Activated naive CD4-positive, alpha-beta T cell treated with anti-CD3 and anti-CD28 coated beads, Interleukin-2, amount 10 ng/mL, durations not matched to agents 7 days and 5 days (primary cell): Measurements from ENCODE around the gene KCNQ1OT1.

Experiments
- CTCF ChIA-PET: fragments of 350-600 bp; sonication (Branson Sonifier 250); formaldehyde crosslinking; loops from one replicate; lab custom pipeline; 2021; ENCODE audit warnings: antibody characterized with exemption; lab: Charles Lee
- DNase-seq: peaks from one replicate; pipeline ENCODE4 v3.0.0-alpha.2; 2020
- H3K27ac Mint-ChIP-seq: one replicate; pipeline ENCODE4 v1.8.0; 2021; ENCODE audit warnings: mild to moderate bottlenecking, moderate library complexity, mixed read lengths
- H3K27me3 Mint-ChIP-seq: one replicate; pipeline ENCODE4 v1.8.0; 2021; ENCODE audit warnings: mild to moderate bottlenecking, mixed read lengths
- H3K36me3 Mint-ChIP-seq: one replicate; pipeline ENCODE4 v1.8.0; 2021; ENCODE audit warnings: mixed read lengths
- H3K4me1 Mint-ChIP-seq: one replicate; pipeline ENCODE4 v1.8.0; 2021; ENCODE audit warnings: mixed read lengths
- H3K4me3 Mint-ChIP-seq: one replicate; pipeline ENCODE4 v1.8.0; 2021; ENCODE audit warnings: mild to moderate bottlenecking, moderate library complexity, mixed read lengths
- H3K9me3 Mint-ChIP-seq: one replicate; pipeline ENCODE4 v1.8.0; 2021; ENCODE audit warnings: mixed read lengths

The KCNQ1OT1 gene

DNA sequence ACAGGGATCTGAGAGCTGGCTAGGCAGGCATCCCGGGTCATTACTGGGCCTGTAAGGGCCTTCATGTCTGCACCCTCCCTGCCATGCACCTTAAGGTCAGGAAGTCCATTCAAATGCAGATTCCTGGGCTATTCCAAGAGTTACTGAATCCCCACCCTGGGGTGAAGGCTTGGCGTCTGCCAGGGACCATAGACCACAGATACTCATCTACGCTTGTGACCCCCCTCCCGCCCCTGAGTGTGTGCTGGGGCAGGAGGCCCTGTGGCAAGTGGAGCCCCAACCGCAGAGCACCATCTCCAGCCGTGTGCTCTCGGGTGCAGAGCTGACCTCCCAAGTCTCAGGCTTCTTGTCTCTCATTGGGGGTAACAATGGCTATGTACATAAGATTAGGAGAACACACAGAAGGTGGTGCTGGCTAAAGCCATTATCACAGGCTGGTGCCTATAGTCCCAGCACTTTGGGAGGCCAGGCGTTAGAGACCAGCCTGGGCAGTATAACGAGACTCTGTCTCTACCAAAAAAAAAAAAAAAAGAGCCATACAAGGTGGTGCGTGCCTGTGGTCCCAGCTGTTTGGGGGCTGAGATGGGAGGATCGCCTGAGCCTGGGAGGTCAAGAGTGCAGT, 19.1 kb upstream of the KCNQ1OT1 start:
- no peak overlapping the region for H3K27ac Mint-ChIP-seq
- H3K27me3 Mint-ChIP-seq, result peaks cover 3% of the 10 kb centered on the region
- no peak overlapping the region for H3K4me3 Mint-ChIP-seq
- CTCF ChIA-PET, result no interaction called here
- H3K4me1 Mint-ChIP-seq, result no peaks in the 10 kb centered on the region
- H3K36me3 Mint-ChIP-seq, result no peaks in the 10 kb centered on the region
- no peak for DNase-seq
- H3K9me3 Mint-ChIP-seq, result no peaks in the 10 kb centered on the region

DNA sequence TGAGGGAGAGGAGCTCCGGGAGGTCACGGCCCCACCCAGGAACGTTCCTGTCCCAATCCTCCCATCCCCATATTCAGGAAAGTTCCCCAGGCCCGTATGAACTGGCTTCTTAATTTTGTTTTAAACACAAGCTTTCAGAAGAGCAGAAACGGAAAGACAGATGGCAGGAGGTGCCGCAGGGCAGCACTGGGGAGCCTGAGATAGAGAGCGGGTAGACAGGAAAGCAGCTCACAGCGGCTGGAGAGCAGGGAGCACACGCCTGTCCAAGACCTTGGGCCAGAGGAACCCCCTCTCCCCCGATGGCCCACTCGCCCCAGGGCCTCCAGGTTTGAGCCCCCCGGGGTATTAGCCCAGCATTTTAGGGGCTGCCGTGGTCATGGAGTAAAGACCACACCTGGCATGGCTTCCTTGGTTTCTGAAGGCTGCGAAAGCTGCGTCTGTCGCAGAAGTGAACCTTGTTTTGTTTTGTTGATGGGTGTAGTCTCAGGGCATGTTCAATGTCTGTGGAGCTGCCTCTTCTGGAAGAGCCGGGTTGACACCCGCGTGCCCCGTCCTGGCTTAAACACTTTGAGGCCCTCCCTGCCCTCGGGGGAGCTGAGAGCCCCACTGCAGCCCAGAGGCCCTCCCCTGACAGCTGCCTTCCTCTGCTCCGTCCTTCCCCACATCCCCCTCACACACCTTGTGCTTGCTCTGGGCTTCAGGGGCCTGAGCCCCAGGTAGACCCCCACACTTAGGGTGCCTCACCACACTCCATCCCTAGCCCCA, 17.9 kb upstream of the KCNQ1OT1 start:
- no peaks in the 10 kb centered on the region for H3K36me3 Mint-ChIP-seq
- DNase-seq, result no peak
- H3K4me1 Mint-ChIP-seq, result no peaks in the 10 kb centered on the region
- no peaks in the 10 kb centered on the region for H3K9me3 Mint-ChIP-seq
- H3K4me3 Mint-ChIP-seq, result no peak overlapping the region
- H3K27ac Mint-ChIP-seq, result no peak overlapping the region
- peaks cover 3% of the 10 kb centered on the region for H3K27me3 Mint-ChIP-seq
- CTCF ChIA-PET, result no interaction called here

DNA sequence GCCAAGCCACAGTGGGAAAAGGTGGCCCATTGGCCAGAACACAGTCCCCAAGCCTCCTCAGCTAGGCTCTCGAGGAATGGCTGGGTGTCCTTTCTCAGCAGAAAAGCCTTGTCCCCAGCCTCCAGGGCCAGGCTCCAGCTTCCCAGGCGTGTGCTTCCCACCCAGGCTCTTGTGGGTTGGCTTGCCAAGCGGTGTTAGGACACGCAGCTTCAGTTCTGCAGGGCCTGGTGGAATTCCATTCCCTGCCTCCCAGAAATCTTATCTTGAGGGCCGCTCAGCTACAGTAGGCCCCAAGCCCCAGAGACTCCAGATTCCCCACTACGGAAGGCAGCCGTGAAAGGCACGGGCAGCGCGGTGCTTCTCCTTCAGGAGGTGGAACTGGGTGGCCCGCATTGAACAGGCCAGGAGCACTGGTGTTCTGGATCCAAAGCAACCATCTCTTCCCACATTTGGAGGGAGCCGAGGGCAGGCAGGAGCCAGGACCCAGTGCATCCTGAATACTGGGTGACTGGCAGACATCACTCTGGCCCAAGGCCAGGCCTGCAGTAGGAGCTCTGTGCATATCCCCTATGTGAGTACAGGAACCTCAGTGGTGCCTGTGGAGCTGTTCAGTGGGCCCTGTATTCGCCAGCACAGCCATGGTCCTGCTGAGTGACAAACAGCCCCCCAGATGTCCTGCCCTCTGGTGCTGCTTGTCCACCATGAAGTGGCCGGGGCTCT, 16.7 kb upstream of the KCNQ1OT1 start:
- peaks cover 3% of the 10 kb centered on the region for H3K27me3 Mint-ChIP-seq
- no peaks in the 10 kb centered on the region for H3K9me3 Mint-ChIP-seq
- H3K36me3 Mint-ChIP-seq, result no peaks in the 10 kb centered on the region
- CTCF ChIA-PET, result no interaction called here
- no peak for DNase-seq
- no peak overlapping the region for H3K27ac Mint-ChIP-seq
- no peaks in the 10 kb centered on the region for H3K4me1 Mint-ChIP-seq
- no peak overlapping the region for H3K4me3 Mint-ChIP-seq

DNA sequence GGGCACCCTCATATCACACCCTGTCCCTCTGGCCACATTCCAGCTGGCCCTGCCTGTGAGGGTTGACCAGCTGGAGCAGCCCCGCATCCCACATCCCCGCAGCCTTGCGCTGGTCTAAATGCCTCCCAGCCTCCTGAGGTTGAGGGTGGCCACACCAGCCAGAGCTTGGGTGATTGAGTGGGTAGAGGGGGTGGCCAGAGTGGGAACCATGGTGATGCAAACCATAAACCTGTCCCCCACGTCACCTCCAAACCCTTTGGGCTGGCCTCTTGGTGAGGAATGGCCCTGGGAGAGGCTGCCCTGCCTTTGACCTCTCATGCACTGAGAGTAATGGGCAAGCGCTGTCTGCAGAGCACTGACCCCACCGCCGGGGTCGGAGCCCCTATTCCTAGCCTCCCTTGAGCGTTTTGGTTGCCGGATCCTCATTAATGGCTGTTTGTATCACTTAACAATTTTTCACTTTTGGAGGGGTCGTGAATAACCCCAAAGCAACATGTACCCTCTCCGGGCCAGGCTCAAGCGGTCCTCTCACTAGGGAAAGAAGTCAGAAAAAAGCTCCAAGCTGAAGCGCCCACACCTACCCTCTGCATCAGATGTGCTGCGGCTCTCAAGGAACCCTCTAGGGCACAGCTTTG, 16.0 kb upstream of the KCNQ1OT1 start:
- H3K4me1 Mint-ChIP-seq, result no peaks in the 10 kb centered on the region
- DNase-seq, result no peak
- CTCF ChIA-PET, result no interaction called here
- peaks cover under 1% of the 10 kb centered on the region for H3K9me3 Mint-ChIP-seq
- H3K36me3 Mint-ChIP-seq, result no peaks in the 10 kb centered on the region
- H3K27ac Mint-ChIP-seq, result no peak overlapping the region
- peaks cover 3% of the 10 kb centered on the region for H3K27me3 Mint-ChIP-seq
- no peak overlapping the region for H3K4me3 Mint-ChIP-seq

DNA sequence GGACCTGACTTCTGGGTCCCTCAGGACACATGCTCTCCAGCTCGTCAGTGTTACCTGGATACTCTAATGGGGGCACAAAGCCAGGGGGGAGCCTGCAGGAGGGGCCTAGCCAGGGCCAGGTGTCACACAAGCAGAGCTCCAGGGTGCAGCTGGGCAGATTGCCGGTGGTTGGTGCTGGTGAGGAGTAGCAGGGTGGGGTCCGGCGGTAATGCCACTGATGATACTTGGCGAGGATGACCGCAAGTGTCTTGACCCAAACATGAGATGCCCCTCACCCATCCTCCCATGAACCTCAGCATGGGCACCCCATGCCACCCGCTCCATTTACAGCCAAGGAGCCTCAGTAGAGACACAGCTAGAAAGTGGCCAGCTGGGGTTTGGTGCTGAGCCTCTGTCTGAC, 15.1 kb upstream of the KCNQ1OT1 start:
- no peaks in the 10 kb centered on the region for H3K4me1 Mint-ChIP-seq
- peaks cover 7% of the 10 kb centered on the region for H3K9me3 Mint-ChIP-seq
- CTCF ChIA-PET, result no interaction called here
- H3K27ac Mint-ChIP-seq, result no peak overlapping the region
- no peaks in the 10 kb centered on the region for H3K36me3 Mint-ChIP-seq
- DNase-seq, result no peak
- peaks cover 3% of the 10 kb centered on the region for H3K27me3 Mint-ChIP-seq
- H3K4me3 Mint-ChIP-seq, result no peak overlapping the region

DNA sequence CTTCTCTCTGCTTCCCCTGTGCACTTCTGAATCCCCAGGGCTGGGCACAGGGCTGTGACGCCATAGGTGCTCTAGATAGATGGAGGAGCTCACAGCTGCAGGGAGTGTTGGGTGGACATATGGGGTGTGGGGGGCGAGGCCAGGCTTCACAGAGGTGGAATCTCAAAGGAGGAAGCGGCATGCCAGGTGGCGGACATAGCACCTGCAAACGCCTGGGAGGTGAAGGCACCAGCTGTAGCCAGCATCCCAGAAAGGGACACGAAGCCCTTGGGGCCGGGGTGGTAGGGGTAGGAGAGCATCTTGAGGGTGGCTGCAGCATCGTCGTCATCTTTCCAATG, 14.6 kb upstream of the KCNQ1OT1 start:
- no peak overlapping the region for H3K27ac Mint-ChIP-seq
- H3K36me3 Mint-ChIP-seq, result no peaks in the 10 kb centered on the region
- no peak for DNase-seq
- H3K4me3 Mint-ChIP-seq, result no peak overlapping the region
- no peaks in the 10 kb centered on the region for H3K4me1 Mint-ChIP-seq
- CTCF ChIA-PET, result no interaction called here
- peaks cover 7% of the 10 kb centered on the region for H3K9me3 Mint-ChIP-seq
- peaks cover 3% of the 10 kb centered on the region for H3K27me3 Mint-ChIP-seq

DNA sequence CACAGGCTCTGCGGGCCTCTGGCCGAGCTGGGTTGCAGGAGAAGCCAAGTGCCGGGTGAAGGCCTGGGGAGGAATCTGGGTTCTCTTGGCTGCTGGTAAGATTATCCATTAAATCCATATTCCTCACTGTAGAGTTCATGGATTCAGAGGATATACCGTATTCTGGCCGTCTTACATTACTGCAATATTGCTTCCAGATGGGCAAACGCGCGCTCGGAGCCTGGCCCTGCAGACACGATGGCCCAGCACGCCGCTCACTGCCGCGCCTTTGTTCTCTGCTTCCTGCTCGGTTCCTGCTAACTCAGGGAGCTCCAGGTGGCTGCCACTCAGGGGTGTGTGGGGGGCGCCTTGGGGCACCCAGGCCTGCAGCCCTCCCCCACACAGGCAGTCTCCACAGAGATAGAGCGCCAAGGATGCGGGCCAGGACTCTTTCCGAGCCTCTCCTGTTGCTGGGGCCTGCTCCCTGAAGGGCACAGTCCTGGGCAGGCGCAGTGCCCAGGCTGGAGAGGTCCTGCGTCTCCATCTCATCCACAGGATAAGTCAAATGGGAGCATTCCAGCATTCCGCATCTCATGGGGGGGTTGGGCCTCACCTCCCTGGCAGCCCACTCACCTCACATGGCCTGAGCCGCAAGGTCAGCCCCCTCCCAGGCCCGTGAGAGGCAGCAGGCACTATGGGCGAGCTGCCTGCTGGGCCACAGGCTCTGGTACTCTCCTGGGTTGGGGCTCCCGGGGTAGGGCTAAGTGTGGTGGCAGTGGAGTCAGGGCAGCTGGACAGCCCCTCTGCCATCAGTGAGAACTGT, 14.1 kb upstream of the KCNQ1OT1 start:
- no peak overlapping the region for H3K27ac Mint-ChIP-seq
- no peak for DNase-seq
- H3K36me3 Mint-ChIP-seq, result no peaks in the 10 kb centered on the region
- H3K4me3 Mint-ChIP-seq, result no peak overlapping the region
- CTCF ChIA-PET, result no interaction called here
- H3K27me3 Mint-ChIP-seq, result peaks cover 3% of the 10 kb centered on the region
- H3K4me1 Mint-ChIP-seq, result no peaks in the 10 kb centered on the region
- peaks cover 7% of the 10 kb centered on the region for H3K9me3 Mint-ChIP-seq

DNA sequence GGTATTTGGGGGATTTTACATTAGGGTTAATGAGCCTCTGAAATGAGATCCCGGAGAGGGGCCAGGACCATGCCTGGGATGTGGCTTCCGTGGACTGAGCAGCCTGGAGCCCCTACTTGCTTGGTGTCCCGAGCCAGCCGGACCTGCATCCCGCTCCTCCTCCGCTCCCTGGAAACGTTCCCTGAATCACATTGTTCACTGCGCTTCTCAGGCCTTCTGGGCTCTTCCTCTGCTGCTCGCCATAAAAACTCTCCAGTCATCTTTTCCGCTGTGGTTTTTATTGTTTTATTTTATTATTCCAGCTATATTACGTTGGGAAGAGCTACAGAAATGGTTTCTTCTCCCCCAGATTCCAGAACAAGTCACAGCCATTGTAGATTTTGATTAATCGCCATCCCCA, 13.3 kb upstream of the KCNQ1OT1 start:
- Mint-ChIP-seq H3K27me3 (peaks cover under 1% of the 10 kb centered on the region), H3K27ac (no peak overlapping the region), H3K4me3 (no peak overlapping the region), H3K36me3 (no peaks in the 10 kb centered on the region), H3K9me3 (peaks cover 7% of the 10 kb centered on the region), H3K4me1 (no peaks in the 10 kb centered on the region)
- no peak for DNase-seq
- CTCF ChIA-PET, result no interaction called here

DNA sequence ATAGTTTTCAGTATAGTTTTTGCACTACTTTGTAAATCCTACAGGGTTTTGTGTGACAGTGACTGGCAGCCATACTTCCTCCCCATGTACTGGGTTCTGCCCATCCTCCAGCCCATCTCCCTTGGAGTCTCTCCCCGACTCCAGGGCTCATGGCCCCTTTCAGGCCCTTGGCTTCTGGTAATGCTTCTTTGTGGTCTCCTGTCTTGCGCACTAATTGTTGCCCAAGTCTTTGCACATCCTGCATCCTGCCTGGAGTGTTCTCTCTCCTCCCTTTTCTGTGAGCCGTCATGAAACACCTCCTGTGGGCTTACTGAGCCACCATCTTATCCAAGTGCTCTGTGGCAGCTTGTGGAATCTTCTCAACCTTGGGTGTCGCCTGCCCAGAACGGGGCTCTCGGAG, 11.4 kb upstream of the KCNQ1OT1 start:
- Mint-ChIP-seq H3K36me3 (no peaks in the 10 kb centered on the region), H3K4me3 (no peak overlapping the region), H3K27ac (no peak overlapping the region), H3K9me3 (peaks cover 7% of the 10 kb centered on the region), H3K4me1 (no peaks in the 10 kb centered on the region), H3K27me3 (no peaks in the 10 kb centered on the region)
- no peak for DNase-seq
- CTCF ChIA-PET, result no interaction called here

DNA sequence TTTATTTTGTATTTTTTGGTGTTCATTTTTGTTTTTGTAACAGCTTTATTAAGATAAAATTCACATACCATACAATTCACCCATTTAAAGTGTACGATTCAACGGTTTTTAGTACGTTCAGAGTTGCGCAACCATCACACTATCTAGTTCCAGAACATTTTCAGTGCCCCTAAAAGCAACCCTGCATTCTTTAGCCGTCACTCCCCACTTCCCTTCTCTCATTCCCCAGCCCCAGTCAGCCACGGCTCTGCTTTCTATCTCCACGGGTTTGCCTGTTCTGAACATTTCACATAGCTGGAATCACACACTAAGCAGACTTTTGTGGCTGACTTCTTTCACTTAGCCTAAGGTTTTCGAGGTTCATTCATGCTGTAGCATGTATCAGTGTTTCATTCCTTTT, 9.6 kb upstream of the KCNQ1OT1 start:
- Mint-ChIP-seq H3K36me3 (peaks cover 2% of the 10 kb centered on the region), H3K27me3 (no peaks in the 10 kb centered on the region), H3K4me3 (no peak overlapping the region), H3K9me3 (peaks cover 10% of the 10 kb centered on the region), H3K4me1 (no peaks in the 10 kb centered on the region), H3K27ac (no peak overlapping the region)
- no peak for DNase-seq
- CTCF ChIA-PET, result no interaction called here

DNA sequence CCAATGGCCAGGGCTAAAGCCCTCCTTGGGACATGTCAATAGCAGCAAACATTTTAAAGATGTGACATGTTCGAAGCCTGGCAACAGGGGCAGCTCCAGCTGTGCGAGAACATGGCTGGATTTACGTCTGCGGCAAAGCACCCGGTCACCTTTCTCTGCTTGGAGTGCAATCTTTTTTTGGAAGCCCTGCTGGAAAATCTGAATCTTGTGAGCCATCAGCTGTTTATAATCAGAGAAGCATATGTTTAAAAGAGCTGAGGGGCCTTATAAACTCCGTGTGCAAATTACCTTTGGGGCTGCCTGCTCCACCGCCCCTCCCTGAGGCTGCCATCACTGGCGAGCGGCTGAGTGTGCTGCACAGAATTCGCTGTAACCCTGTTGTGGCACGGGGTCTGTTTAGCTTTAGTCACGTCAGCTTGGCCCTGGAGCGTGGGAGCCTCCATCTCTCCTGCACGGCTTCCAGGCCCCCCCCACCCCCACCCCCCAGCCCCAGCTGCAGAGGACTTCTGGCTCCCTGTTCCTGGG, 9.0 kb upstream of the KCNQ1OT1 start:
- CTCF ChIA-PET, result no interaction called here
- H3K27me3 Mint-ChIP-seq, result no peaks in the 10 kb centered on the region
- H3K36me3 Mint-ChIP-seq, result peaks cover 2% of the 10 kb centered on the region
- H3K9me3 Mint-ChIP-seq, result peaks cover 10% of the 10 kb centered on the region
- DNase-seq, result no peak
- no peak overlapping the region for H3K4me3 Mint-ChIP-seq
- H3K27ac Mint-ChIP-seq, result no peak overlapping the region
- H3K4me1 Mint-ChIP-seq, result no peaks in the 10 kb centered on the region

DNA sequence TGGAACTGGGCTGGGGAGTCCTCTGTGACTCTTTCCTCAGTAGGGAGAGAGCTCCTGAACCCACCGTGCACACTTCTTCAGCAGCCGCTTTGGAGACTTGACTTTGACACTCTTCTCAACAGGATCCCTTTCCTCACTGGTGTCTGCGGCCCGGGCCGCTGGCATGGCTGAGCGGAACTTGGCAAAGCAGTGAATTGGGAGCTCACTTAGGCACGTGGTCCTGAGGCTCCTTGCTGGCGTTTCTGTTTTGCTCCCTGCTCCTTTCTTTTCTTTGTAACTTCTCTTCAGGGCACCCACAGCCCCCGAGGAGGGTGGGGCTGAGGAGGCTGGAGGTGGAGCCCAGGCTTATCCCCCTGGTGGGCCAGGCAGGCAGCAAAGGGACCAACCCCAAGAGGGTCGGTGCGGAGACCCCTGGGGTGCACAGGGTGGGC, 8.4 kb upstream of the KCNQ1OT1 start:
- no peak overlapping the region for H3K4me3 Mint-ChIP-seq
- no peaks in the 10 kb centered on the region for H3K27me3 Mint-ChIP-seq
- no peak overlapping the region for H3K27ac Mint-ChIP-seq
- peaks cover 10% of the 10 kb centered on the region for H3K9me3 Mint-ChIP-seq
- no peak for DNase-seq
- no peaks in the 10 kb centered on the region for H3K4me1 Mint-ChIP-seq
- H3K36me3 Mint-ChIP-seq, result peaks cover 2% of the 10 kb centered on the region
- CTCF ChIA-PET, result no interaction called here

DNA sequence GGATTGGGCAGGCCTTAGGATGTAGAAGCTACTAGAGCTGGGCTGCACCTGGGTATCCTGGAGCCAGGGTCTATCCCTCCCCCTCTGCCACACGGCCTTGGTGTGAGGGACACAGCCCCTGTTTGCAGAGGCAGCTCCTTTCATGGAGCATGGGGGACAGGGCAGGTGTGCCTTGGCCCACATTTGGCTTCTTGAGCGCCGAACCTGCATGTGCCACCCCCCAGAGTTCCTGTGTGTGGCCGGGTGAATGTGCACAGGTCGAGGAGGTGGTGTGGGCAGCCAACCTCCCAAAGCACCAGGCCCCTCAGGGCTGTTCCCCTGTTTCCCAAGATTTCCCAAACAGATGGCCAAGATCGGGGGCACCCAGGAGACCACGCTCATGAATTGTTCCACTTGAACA, 7.9 kb upstream of the KCNQ1OT1 start:
- H3K4me3 Mint-ChIP-seq, result no peak overlapping the region
- no peaks in the 10 kb centered on the region for H3K27me3 Mint-ChIP-seq
- peaks cover 10% of the 10 kb centered on the region for H3K9me3 Mint-ChIP-seq
- H3K4me1 Mint-ChIP-seq, result no peaks in the 10 kb centered on the region
- H3K27ac Mint-ChIP-seq, result no peak overlapping the region
- peaks cover 2% of the 10 kb centered on the region for H3K36me3 Mint-ChIP-seq
- CTCF ChIA-PET, result interaction anchor here (1.1 kb wide), 1 partner anchor 180 kb away, joined by 4 read pairs; no protein-coding TSS in a partner anchor
- DNase-seq, result no peak

DNA sequence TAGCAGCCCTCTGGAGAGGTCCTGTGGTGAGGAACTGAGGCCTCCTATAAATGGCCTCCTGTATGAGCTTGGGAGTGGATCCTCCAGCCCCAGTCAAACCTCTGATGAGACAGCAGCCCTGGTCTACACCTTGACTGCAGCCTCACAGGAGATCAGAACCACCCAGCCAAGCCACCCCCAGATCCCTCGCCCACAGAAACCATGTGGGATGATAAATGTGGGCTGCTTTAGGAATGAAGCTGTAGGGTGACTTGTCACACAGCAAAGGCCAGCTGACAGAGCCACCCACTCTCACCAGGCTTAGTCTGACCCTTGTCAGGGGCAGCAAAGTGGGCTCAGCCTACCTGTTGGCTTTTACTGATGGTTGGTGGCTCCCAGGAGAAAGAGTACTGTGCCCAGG, 6.5 kb upstream of the KCNQ1OT1 start:
- H3K9me3 Mint-ChIP-seq, result peaks cover 10% of the 10 kb centered on the region
- CTCF ChIA-PET, result no interaction called here
- H3K27ac Mint-ChIP-seq, result no peak overlapping the region
- peaks cover 2% of the 10 kb centered on the region for H3K36me3 Mint-ChIP-seq
- no peaks in the 10 kb centered on the region for H3K4me1 Mint-ChIP-seq
- DNase-seq, result no peak
- H3K27me3 Mint-ChIP-seq, result no peaks in the 10 kb centered on the region
- no peak overlapping the region for H3K4me3 Mint-ChIP-seq
